Activated CD4-positive, alpha-beta T cell treated with anti-CD3 and anti-CD28 coated beads, Interleukin-2, amount 50 U/mL, for 48 hours (primary cell): Measurements from ENCODE around the gene ALDH1A3.

ENCODE experiments used
- DNase-seq, 2 experiments: peaks; one replicate each; pipeline ENCODE4 v3.0.0-alpha.2; 2020

Gene ALDH1A3

GRCh38 chr15:100926971-100927756 is 47.5 kb downstream of the ALDH1A3 start:
- DNase-seq, result no peak

- no peak for DNase-seq
These were observed 49.1 kb downstream of the ALDH1A3 start for GRCh38 chr15:100928632-100929280.

- no peak for DNase-seq
These were observed 50.0 kb downstream of the ALDH1A3 start for GRCh38 chr15:100929641-100930042.

GRCh38 chr15:100930306-100930848 is 50.7 kb downstream of the ALDH1A3 start:
- no peak for DNase-seq

- DNase-seq, result no peak
These were observed 51.7 kb downstream of the ALDH1A3 start for GRCh38 chr15:100931143-100931890.

GRCh38 chr15:100932676-100933348 is 53.2 kb downstream of the ALDH1A3 start:
- no peak for DNase-seq

- no peak for DNase-seq
These were observed 54.5 kb downstream of the ALDH1A3 start for GRCh38 chr15:100934166-100934565.

GRCh38 chr15:100934726-100935125 is 55.1 kb downstream of the ALDH1A3 start:
- no peak for DNase-seq

- no peak for DNase-seq
These were observed 57.5 kb downstream of the ALDH1A3 start for GRCh38 chr15:100937171-100937570.

- no peak for DNase-seq
These were observed 60.2 kb downstream of the ALDH1A3 start for GRCh38 chr15:100939791-100940190.

GRCh38 chr15:100940767-100941379 is 61.2 kb downstream of the ALDH1A3 start:
- no peak for DNase-seq

- DNase-seq, result no peak
These were observed 61.9 kb downstream of the ALDH1A3 start for GRCh38 chr15:100941536-100941935.

- no peak for DNase-seq
These were observed 63.2 kb downstream of the ALDH1A3 start for GRCh38 chr15:100942656-100943425.

GRCh38 chr15:100944244-100944895 is 64.7 kb downstream of the ALDH1A3 start:
- no peak for DNase-seq

- DNase-seq, result no peak
These were observed 65.4 kb downstream of the ALDH1A3 start for GRCh38 chr15:100944986-100945385.

GRCh38 chr15:100947760-100948429 is 68.3 kb downstream of the ALDH1A3 start:
- DNase-seq, result no peak

GRCh38 chr15:100948430-100948762 is 68.8 kb downstream of the ALDH1A3 start:
- no peak for DNase-seq

- DNase-seq, result no peak
These were observed 70.1 kb downstream of the ALDH1A3 start for GRCh38 chr15:100949691-100950090.

GRCh38 chr15:100951965-100952364 is 72.3 kb downstream of the ALDH1A3 start:
- DNase-seq, result no peak

GRCh38 chr15:100952566-100952965 is 72.9 kb downstream of the ALDH1A3 start:
- DNase-seq, result no peak
